Measurements from ENCODE around the gene CEACAM21.

- TF ChIP-seq CTCF (IDR thresholded peaks at IDR 0.05) (no peak), EP300 (IDR thresholded peaks at IDR 0.05) (no peak), POLR2AphosphoS5 (IDR thresholded peaks at IDR 0.05) (no peak)
Observed at GRCh38 chr19:41616792-41617621, 41.0 kb downstream of the CEACAM21 start.
